B cell (primary cell): ENCODE measurements around the gene DGKB. TPM values are rescaled to one million over a fixed set of nuclear protein-coding genes. Genes with fewer than 3 reads are reported as not detected.

Experiments
- ATAC-seq: fragments of 200-7000 bp; cut with Tn5 transposase; one replicate; pipeline ENCODE4 v1.10.0; 2021; ENCODE audit warnings: low read depth, mild to moderate bottlenecking, moderate number of reproducible peaks, moderate library complexity
- CTCF ChIA-PET: fragments of 350-600 bp; sonication (Branson Sonifier 250); formaldehyde crosslinking; loops from one replicate; lab custom pipeline; 2021; ENCODE audit warnings: antibody characterized with exemption, inconsistent platforms; lab: Charles Lee
- POLR2A ChIA-PET: fragments of 350-600 bp; sonication (Branson Sonifier 250); formaldehyde crosslinking; loops from one replicate; lab custom pipeline; 2021; ENCODE audit warnings: antibody characterized with exemption; lab: Charles Lee
- DNase-seq: peaks from one replicate; pipeline ENCODE4 v3.0.0; 2013
- H2AFZ ChIP-seq: 2 replicates; pipeline ENCODE4 v1.6.1; 2012; ENCODE audit warnings: mild to moderate bottlenecking, low read depth, low read length; ENCODE audit not compliant: insufficient read depth, poor library complexity, severe bottlenecking
- H3K27ac ChIP-seq, 2 donors: 1 replicate in 1 of 2; 2 replicates in 1 of 2; pipeline ENCODE4 v1.5.1; 2012 to 2013; ENCODE audit warnings: low read length in 2 of 2, mild to moderate bottlenecking in 2 of 2, moderate library complexity in 1 of 2
- H3K27me3 ChIP-seq, 4 experiments: fragments of 200-600 bp in 1 of 4; sonication (generic) in 1 of 4; replicated peaks in 1 of 4; 1 replicate in 2 of 4; 2 replicates in 2 of 4; pipeline versions ENCODE4 v1.6.1 to v1.7.0; 2013 to 2016; ENCODE audit warnings: low read length in 3 of 4, mild to moderate bottlenecking in 2 of 4, mixed read lengths in 1 of 4, moderate library complexity in 1 of 4; ENCODE audit not compliant: insufficient read depth in 4 of 4, control insufficient read depth in 3 of 4; ENCODE audit errors: control extremely low read depth in 1 of 4
- H3K36me3 ChIP-seq, 2 experiments: replicated peaks in 1 of 2; 1 replicate in 1 of 2; 2 replicates in 1 of 2; pipeline versions ENCODE4 v1.6.1 to v1.7.1; 2013; ENCODE audit warnings: low read length in 1 of 2; ENCODE audit not compliant: insufficient read depth in 2 of 2, control insufficient read depth in 1 of 2; ENCODE audit errors: control extremely low read depth in 1 of 2, extremely low read depth in 1 of 2
- H3K4me1 ChIP-seq, 2 donors: fragments of 200-600 bp in 1 of 2; sonication (generic) in 1 of 2; 1 replicate in 1 of 2; 2 replicates in 1 of 2; pipeline versions ENCODE4 v1.5.1 to v1.6.1; 2013 to 2017; ENCODE audit warnings: low read length in 2 of 2; ENCODE audit not compliant: control insufficient read depth in 2 of 2, insufficient read depth in 2 of 2
- H3K4me2 ChIP-seq: replicated peaks from 2 replicates; pipeline ENCODE3; 2012; ENCODE audit warnings: mild to moderate bottlenecking, low read depth, low read length; ENCODE audit not compliant: poor library complexity, severe bottlenecking
- H3K4me3 ChIP-seq, 5 experiments: fragments of 200-600 bp in 1 of 5; sonication (generic) in 1 of 5; 1 replicate in 3 of 5; 2 replicates in 2 of 5; pipeline versions ENCODE4 v1.5.1 to v1.7.0; 2011 to 2016; ENCODE audit warnings: low read length in 4 of 5, mild to moderate bottlenecking in 4 of 5, low read depth in 2 of 5, control low read depth in 1 of 5, moderate library complexity in 1 of 5; ENCODE audit not compliant: insufficient read depth in 1 of 5; ENCODE audit errors: control extremely low read depth in 1 of 5, extremely low read depth in 1 of 5
- H3K79me2 ChIP-seq: fragments of 200-600 bp; sonication (generic); one replicate; pipeline ENCODE4 v1.6.0; 2016; ENCODE audit warnings: low read length; ENCODE audit not compliant: control insufficient read depth, insufficient read depth
- H3K9ac ChIP-seq: fragments of 200-600 bp; sonication (generic); 2 replicates; pipeline ENCODE4 v1.6.1; 2017; ENCODE audit warnings: mild to moderate bottlenecking, low read length, moderate library complexity
- H3K9me3 ChIP-seq, 3 donors: one replicate each; pipeline versions ENCODE4 v1.6.1 to v1.7.1; 2013; ENCODE audit warnings: low read length in 2 of 3; ENCODE audit not compliant: control insufficient read depth in 2 of 3, insufficient read depth in 1 of 3; ENCODE audit errors: control extremely low read depth in 1 of 3
- H4K20me1 ChIP-seq: 2 replicates; pipeline ENCODE4 v1.6.0; 2012; ENCODE audit warnings: mild to moderate bottlenecking, low read length; ENCODE audit not compliant: insufficient read depth, control insufficient read depth, poor library complexity, severe bottlenecking
- H3K27ac Mint-ChIP-seq: one replicate; pipeline ENCODE4 v1.8.0; 2021; ENCODE audit warnings: mixed read lengths
- H3K27me3 Mint-ChIP-seq: one replicate; pipeline ENCODE4 v1.8.0; 2021; ENCODE audit warnings: mixed read lengths
- H3K4me1 Mint-ChIP-seq: one replicate; pipeline ENCODE4 v1.8.0; 2021; ENCODE audit warnings: mixed read lengths
- H3K4me3 Mint-ChIP-seq: one replicate; pipeline ENCODE4 v1.8.0; 2021; ENCODE audit warnings: mixed read lengths
- H3K9me3 Mint-ChIP-seq: one replicate; pipeline ENCODE4 v1.8.0; 2022; ENCODE audit warnings: mixed read lengths; ENCODE audit not compliant: insufficient read depth
- EZH2 ChIP-seq: IDR thresholded peaks from 2 replicates; pipeline ENCODE4 v1.6.1; 2012; ENCODE audit warnings: borderline replicate concordance, low read depth, mild to moderate bottlenecking, moderate library complexity, low read length; ENCODE audit not compliant: insufficient read depth, poor library complexity, severe bottlenecking
- WGBS: methylation state at CpG from one replicate; pipeline ENCODE4 v1.1.5; 2013; ENCODE audit warnings: missing lambda C conversion rate; ENCODE audit not compliant: insufficient coverage; 5-methylcytosine and 5-hydroxymethylcytosine counted together
- intact Hi-C: fragments of 100-400 bp; cut with micrococcal nuclease; formaldehyde crosslinking; loops from one replicate; pipeline ENCODE4 v1.10.0; 2022
- polyA plus RNA-seq: library from polyadenylated mRNA; depleted of rRNA; stranded (reverse); fragments of >200 nt; gene quantifications from 2 replicates; pipeline ENCODE4 v1.2.3, GENCODE V29; 2012
- total RNA-seq, 2 donors: library from RNA; stranded (reverse); fragments of 120-200 nt in 1 of 2; gene quantifications; 1 replicate in 1 of 2; 2 replicates in 1 of 2; pipeline versions ENCODE4 v1.2.3 to v1.2.4, GENCODE V29; 2013 to 2022
- TF ChIP-seq, protein P1 (sequence below): fragments of 200-600 bp; IDR thresholded peaks from one replicate; pipeline ENCODE4 v1.8.0; 2022; ENCODE audit warnings: antibody characterized with exemption, mild to moderate bottlenecking

The DGKB gene
- total and polyA plus RNA-seq, 2 donors (not counting 1 experiment from before 2014, with no cell fraction given) = not detected

DNA sequence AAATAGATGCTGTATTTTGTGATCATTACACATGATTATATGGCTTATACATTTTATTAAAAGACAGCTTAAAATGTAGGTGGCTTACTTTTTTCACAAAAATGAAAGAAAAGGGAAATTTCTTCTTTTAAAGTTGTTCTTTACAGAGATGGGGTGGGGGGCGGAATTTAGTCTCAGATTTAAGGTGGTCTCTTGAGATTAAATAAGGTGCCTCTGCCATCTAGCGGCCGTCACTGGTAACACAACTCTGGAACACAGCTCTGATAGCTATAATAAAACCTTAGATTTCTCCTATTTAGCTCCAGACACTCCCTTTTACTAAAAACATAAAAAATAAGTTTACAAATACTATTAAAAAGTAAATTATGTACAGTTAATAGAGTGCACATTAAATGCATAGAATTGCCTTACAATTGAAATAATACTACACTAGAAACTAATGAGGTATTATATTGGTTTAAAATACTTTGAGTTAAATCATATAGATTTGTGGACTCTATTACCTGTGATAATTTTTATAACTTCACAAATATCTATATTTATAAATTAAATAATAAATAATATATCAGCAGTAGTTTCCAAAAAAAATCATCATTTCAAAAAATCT, 210.9 kb downstream of the DGKB start:
- Histone ChIP-seq H3K36me3 (no peaks in the 10 kb centered on the region), H3K4me3 (no peak overlapping the region), H3K9ac (no peak overlapping the region), H3K4me2 (no peak overlapping the region), H3K27me3 (no peaks in the 10 kb centered on the region), H3K4me1 (no peaks in the 10 kb centered on the region), H2AFZ (no peak overlapping the region), H3K79me2 (no peaks in the 10 kb centered on the region), H4K20me1 (no peaks in the 10 kb centered on the region), H3K27ac (no peak overlapping the region), H3K9me3 (no peaks in the 10 kb centered on the region)
- TF ChIP-seq, protein P1, sequence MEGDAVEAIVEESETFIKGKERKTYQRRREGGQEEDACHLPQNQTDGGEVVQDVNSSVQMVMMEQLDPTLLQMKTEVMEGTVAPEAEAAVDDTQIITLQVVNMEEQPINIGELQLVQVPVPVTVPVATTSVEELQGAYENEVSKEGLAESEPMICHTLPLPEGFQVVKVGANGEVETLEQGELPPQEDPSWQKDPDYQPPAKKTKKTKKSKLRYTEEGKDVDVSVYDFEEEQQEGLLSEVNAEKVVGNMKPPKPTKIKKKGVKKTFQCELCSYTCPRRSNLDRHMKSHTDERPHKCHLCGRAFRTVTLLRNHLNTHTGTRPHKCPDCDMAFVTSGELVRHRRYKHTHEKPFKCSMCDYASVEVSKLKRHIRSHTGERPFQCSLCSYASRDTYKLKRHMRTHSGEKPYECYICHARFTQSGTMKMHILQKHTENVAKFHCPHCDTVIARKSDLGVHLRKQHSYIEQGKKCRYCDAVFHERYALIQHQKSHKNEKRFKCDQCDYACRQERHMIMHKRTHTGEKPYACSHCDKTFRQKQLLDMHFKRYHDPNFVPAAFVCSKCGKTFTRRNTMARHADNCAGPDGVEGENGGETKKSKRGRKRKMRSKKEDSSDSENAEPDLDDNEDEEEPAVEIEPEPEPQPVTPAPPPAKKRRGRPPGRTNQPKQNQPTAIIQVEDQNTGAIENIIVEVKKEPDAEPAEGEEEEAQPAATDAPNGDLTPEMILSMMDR = peak; percentile 96
- TF ChIP-seq EZH2 = no peak
- no CpG with 5 or more reads among the region's 3 CpGs for WGBS
- DNase-seq (peak; percentile 44), ATAC-seq (peak; percentile 53)
- H3K4me1 Mint-ChIP-seq = peaks cover 2% of the 10 kb centered on the region
- ChIA-PET CTCF (interaction anchor here (0.5 to 3.7 kb wide), 19 partner anchors 9 to 1873 kb away, joined by 3 to 22 read pairs (median 4); no protein-coding TSS in a partner anchor), POLR2A (no interaction called here)
- H3K27ac Mint-ChIP-seq = no peak overlapping the region
- H3K27me3 Mint-ChIP-seq = no peaks in the 10 kb centered on the region
- H3K4me3 Mint-ChIP-seq = no peak overlapping the region
- no peaks in the 10 kb centered on the region for H3K9me3 Mint-ChIP-seq
- intact Hi-C loops = no loop called here

- Histone ChIP-seq H3K9ac (no peak overlapping the region), H3K4me3 (no peak overlapping the region), H3K79me2 (no peaks in the 10 kb centered on the region), H3K36me3 (no peaks in the 10 kb centered on the region), H3K27me3 (no peaks in the 10 kb centered on the region), H3K9me3 (no peaks in the 10 kb centered on the region), H4K20me1 (no peaks in the 10 kb centered on the region), H2AFZ (no peak overlapping the region), H3K27ac (no peak overlapping the region), H3K4me1 (no peaks in the 10 kb centered on the region), H3K4me2 (no peak overlapping the region)
- no peak for DNase-seq
- Mint-ChIP-seq H3K27ac (no peak overlapping the region), H3K4me1 (peaks cover 2% of the 10 kb centered on the region), H3K9me3 (no peaks in the 10 kb centered on the region), H3K27me3 (no peaks in the 10 kb centered on the region), H3K4me3 (no peak overlapping the region)
- WGBS = no CpG with 5 or more reads among the region's 2 CpGs
- ATAC-seq = no peak
- ChIA-PET CTCF (interaction anchor here (0.6 to 3.7 kb wide), 14 partner anchors 10 to 1874 kb away, joined by 3 to 22 read pairs (median 4); no protein-coding TSS in a partner anchor), POLR2A (no interaction called here)
- TF ChIP-seq, protein P1 = no peak
- TF ChIP-seq EZH2 = no peak
- intact Hi-C loops = no loop called here
These were observed 211.5 kb downstream of the DGKB start for GRCh38 chr7:14691034-14691433.
